NCI-H526 treated with DMSO at 0.1 percent for 48 hours (cell line): ENCODE measurements around the gene COL20A1.

Experiments
- DNase-seq: peaks from one replicate; lab custom pipeline; 2025; lab: John Stamatoyannopoulos, UW

The COL20A1 gene

GRCh38 chr20:63278661-63279060 is 14.3 kb upstream of the COL20A1 start:
- DNase-seq = no peak

GRCh38 chr20:63279931-63280330 is 13.1 kb upstream of the COL20A1 start:
- DNase-seq = no peak

GRCh38 chr20:63280371-63280770 is 12.6 kb upstream of the COL20A1 start:
- DNase-seq = no peak

- DNase-seq = no peak
Observed at GRCh38 chr20:63280929-63281545, 11.9 kb upstream of the COL20A1 start.

- no peak for DNase-seq
Observed at GRCh38 chr20:63281742-63282665, 11.0 kb upstream of the COL20A1 start.

GRCh38 chr20:63282946-63283345 is 10.0 kb upstream of the COL20A1 start:
- no peak for DNase-seq

GRCh38 chr20:63283397-63284082 is 9.4 kb upstream of the COL20A1 start:
- DNase-seq = no peak

GRCh38 chr20:63284083-63284440 is 8.9 kb upstream of the COL20A1 start:
- no peak for DNase-seq

- no peak for DNase-seq
Observed at GRCh38 chr20:63284544-63284949, 8.4 kb upstream of the COL20A1 start.

- no peak for DNase-seq
Observed at GRCh38 chr20:63284981-63285524, 7.9 kb upstream of the COL20A1 start.

GRCh38 chr20:63285636-63286615 is 7.1 kb upstream of the COL20A1 start:
- DNase-seq = no peak

GRCh38 chr20:63286781-63287696 is 5.9 kb upstream of the COL20A1 start:
- DNase-seq = no peak

- DNase-seq = no peak
Observed at GRCh38 chr20:63287697-63288580, 5.0 kb upstream of the COL20A1 start.

- DNase-seq = no peak
Observed at GRCh38 chr20:63288581-63289251, 4.3 kb upstream of the COL20A1 start.

- DNase-seq = no peak
Observed at GRCh38 chr20:63289311-63290135, 3.5 kb upstream of the COL20A1 start.

- DNase-seq = no peak
Observed at GRCh38 chr20:63290136-63290676, 2.8 kb upstream of the COL20A1 start.

GRCh38 chr20:63290677-63291472 is 2.1 kb upstream of the COL20A1 start:
- peak; percentile 34 for DNase-seq
